ENCODE data around the gene PPP1R37. TPM values are rescaled to one million over a fixed set of nuclear protein-coding genes. Genes with fewer than 3 reads are reported as not detected.

Gene PPP1R37
- total RNA-seq, 4 donors from 2014 or later: 37.4 to 55.2 (median 52.1) TPM

DNA sequence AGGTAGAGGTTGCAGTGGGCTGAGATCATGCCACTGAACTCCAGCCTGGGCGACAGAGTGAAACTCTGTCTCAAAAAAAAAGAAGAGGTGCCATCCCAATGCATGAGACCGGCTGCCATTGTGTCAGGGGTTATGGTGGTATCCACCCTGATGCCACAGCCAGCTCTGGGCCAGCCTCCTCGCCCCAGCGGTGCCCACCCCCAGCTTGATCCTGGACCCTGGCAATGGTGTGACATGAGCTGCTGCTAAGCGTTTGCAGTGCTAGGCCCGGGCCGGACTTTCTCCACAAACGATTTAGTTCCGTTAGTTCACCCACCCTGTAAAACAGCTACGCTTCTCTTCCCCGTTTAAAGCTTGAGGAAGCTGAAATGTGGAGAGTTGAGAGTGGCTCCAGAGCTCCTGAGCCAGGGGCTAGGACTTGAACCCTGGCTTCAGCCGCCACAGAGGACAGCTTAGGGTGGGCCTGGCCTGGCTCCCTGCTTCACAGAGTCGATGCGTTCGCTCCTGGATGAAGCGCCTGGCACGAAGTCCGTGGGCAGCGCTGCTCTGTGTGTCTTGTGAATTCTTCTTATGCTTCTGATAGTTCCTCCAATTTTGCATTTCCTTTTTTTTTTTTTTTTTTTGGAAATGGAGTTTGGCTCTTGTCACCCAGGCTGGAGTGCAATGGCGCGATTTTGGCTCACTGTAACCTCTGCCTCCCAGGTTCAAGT, 42.4 kb downstream of the PPP1R37 start:
- 92 to 95% methylated on average over 18 to 21 of the region's 21 CpGs for WGBS, 2 donors
- DNase-seq (ENCODE audit: low spot score in 2 of 2): no peak

DNA sequence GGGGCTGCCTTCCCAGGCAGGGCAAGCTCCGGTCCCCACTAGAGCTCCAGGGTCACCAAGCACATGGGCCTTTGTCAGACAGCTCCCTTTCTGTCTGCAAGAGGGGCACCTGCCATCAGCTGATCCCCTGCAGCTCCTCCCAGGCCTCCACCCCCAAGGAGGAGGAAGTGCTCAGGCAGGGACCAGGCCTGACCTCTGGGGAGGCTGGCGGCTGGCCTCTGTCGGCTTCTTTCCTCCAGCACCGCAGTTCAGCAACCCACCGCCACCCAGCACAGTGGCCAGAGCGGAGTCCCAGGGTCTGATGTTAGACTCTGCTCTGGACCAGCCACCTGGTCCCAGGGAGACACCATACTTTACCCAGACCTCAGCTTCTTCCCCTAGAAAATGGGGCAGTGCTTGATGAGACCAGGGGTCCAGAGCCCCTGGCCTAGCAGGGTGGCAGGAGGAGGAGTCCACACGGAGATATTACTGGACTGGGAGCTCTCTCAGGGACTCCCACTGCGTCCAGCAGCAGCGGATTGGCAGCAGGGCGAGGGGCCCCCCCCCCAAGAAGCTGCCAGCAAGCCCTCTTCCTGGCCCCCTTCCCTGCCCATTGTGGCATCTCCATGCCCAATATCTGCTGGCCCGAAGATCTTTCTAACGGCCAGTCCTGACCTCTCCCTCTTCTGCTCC, 43.7 kb downstream of the PPP1R37 start:
- WGBS, 2 donors: 78 to 94% methylated on average over 11 to 12 of the region's 12 CpGs

More for the DNA sequence above, 42.4 kb downstream of the PPP1R37 start:
- TF ChIP-seq POLR2A (IDR thresholded peaks at IDR 0.05): no peak
- TF ChIP-seq, protein P1, sequence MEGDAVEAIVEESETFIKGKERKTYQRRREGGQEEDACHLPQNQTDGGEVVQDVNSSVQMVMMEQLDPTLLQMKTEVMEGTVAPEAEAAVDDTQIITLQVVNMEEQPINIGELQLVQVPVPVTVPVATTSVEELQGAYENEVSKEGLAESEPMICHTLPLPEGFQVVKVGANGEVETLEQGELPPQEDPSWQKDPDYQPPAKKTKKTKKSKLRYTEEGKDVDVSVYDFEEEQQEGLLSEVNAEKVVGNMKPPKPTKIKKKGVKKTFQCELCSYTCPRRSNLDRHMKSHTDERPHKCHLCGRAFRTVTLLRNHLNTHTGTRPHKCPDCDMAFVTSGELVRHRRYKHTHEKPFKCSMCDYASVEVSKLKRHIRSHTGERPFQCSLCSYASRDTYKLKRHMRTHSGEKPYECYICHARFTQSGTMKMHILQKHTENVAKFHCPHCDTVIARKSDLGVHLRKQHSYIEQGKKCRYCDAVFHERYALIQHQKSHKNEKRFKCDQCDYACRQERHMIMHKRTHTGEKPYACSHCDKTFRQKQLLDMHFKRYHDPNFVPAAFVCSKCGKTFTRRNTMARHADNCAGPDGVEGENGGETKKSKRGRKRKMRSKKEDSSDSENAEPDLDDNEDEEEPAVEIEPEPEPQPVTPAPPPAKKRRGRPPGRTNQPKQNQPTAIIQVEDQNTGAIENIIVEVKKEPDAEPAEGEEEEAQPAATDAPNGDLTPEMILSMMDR (IDR thresholded peaks at IDR 0.05): no peak
- no peak overlapping the region for H3K4me3 ChIP-seq (ENCODE audit: low read depth, poor library complexity, severe bottlenecking)
- intact Hi-C loops (cut with DNase I; ENCODE audit: low total_unique reads): no loop called here

DNA sequence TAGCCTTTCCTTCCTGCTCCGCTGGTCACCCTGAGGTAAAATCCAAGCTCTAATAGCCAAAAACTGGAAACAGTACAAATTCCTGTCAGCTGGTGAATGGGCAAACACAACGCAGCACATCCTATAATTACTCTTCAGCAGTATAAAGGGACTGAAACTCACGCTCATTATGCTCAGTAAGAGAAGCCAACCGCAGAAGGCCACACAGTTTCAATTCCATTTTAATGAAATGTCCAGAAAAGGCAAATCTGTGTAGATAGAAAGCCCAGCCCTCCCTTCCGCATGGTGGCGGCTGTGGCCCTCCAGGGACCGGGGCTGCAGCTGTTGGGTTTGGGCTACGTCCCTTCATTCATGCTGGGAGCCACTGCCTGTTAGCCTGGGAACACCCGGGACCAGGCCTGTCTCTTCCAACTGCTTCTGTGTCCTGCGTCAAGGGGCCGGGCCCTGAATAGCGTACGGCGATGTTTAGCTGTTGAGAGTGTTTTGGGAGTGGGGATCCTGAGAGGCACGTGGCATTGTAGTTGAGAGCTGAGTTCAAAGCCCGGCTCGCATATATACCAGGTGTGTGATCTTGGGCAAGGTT, 44.3 kb downstream of the PPP1R37 start:
- no peak for DNase-seq (ENCODE audit: low spot score in 2 of 2)
- no peak for TF ChIP-seq POLR2A (IDR thresholded peaks at IDR 0.05)
- TF ChIP-seq, protein P1 (IDR thresholded peaks at IDR 0.05): no peak

More for the DNA sequence above, 43.7 kb downstream of the PPP1R37 start:
- DNase-seq (ENCODE audit: low spot score in 2 of 2): no peak
- H3K4me3 ChIP-seq (ENCODE audit: low read depth, poor library complexity, severe bottlenecking): no peak overlapping the region
- TF ChIP-seq, protein P1 (IDR thresholded peaks at IDR 0.05): no peak
- no peak for TF ChIP-seq POLR2A (IDR thresholded peaks at IDR 0.05)
- intact Hi-C loops (cut with DNase I; ENCODE audit: low total_unique reads): no loop called here

DNA sequence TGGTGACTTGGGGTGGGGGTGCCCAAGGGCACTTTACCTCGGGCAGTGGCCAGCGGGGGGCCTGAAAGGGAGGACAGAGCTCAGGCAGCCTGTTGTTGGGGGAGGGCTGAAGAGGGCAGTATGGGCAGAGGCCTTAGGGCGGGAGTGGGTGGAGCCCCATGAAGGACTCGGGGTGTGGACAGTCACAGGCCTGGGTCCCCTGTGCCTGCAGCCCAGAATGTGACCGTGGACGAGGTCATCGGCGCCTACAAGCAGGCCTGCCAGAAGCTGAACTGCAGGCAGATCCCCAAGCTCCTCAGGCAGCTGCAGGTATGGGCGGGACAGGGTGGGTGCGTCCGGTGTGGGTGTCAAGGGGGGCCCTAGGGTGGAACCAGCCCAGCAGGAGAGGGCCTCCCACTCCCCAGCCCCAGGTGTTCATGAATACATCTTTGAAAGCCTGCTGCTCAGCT, 45.3 kb downstream of the PPP1R37 start:
- TF ChIP-seq, protein P1 (IDR thresholded peaks at IDR 0.05): no peak
- TF ChIP-seq POLR2A (IDR thresholded peaks at IDR 0.05): no peak
- no peak overlapping the region for H3K4me3 ChIP-seq (ENCODE audit: low read depth, poor library complexity, severe bottlenecking)
- 52 to 58% methylated on average over 11 of the region's 11 CpGs for WGBS, 2 donors
- intact Hi-C loops (cut with DNase I; ENCODE audit: low total_unique reads): no loop called here
- no peak for DNase-seq (ENCODE audit: low spot score in 2 of 2)

More for the DNA sequence above, 44.3 kb downstream of the PPP1R37 start:
- H3K4me3 ChIP-seq (ENCODE audit: low read depth, poor library complexity, severe bottlenecking): no peak overlapping the region
- intact Hi-C loops (cut with DNase I; ENCODE audit: low total_unique reads): no loop called here
- WGBS, 2 donors: 76 to 81% methylated on average over 17 of the region's 17 CpGs

DNA sequence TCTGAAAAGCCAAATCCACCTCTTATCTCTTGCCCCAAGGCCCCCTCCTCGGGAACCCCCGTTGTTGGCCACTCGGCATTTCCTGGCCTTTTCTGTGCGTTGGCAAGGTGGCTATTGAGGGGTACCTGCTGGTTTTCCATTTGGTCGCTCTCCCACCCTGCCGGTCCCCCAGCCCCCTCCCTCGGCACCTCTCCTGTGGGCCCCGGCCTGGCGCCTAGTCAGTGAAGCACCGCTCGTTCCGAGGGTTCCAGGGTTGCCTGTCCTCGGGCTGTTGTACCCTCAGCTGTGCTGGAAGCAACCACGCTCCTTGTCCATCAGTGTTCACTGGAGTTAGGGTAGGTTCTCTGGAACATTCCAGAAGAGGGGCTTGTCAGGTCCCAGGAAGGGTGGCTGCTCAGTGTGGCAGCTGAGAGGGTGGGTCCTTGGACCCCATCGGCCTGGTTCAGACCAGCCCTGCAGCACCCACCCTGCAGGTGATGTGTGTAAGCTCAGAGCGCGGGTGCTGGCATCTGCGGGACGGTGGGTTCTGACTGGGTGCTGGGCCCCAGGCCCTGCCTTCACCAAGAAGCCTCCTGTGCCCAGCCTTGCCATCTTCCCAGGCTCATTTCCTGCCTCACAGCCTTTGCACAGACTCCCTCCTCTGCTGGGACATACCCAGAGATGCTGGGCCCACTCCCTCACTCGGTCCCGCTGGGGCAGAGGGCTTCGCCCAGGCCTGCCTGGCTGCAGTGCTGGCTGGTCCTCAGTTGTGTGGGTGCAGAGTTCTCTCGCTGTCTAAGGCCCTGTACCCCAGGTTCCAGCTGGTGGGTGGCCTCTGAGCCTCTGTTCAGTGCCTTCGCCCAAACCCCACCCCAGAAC, 46.5 kb downstream of the PPP1R37 start:
- H3K4me3 ChIP-seq (ENCODE audit: low read depth, poor library complexity, severe bottlenecking): no peak overlapping the region
- no peak for TF ChIP-seq POLR2A (IDR thresholded peaks at IDR 0.05)
- TF ChIP-seq, protein P1 (IDR thresholded peaks at IDR 0.05): no peak
- 83 to 89% methylated on average over 19 to 24 of the region's 24 CpGs for WGBS, 2 donors
- intact Hi-C loops (cut with DNase I; ENCODE audit: low total_unique reads): no loop called here
- DNase-seq (ENCODE audit: low spot score in 2 of 2): peak in 1 of 2 donors; percentile 82

All from lower leg skin (tissue), 4 donors.